HCT116 (cell line): ENCODE measurements around the gene SYDE2. TPM values are rescaled to one million over a fixed set of nuclear protein-coding genes. Genes with fewer than 3 reads are reported as not detected.

Experiments
- ATAC-seq: fragments of 200-7000 bp; cut with Tn5 transposase; 2 replicates; pipeline ENCODE4 v1.9.1; 2020; ENCODE audit warnings: mild to moderate bottlenecking, moderate library complexity
- BruUV-seq: library from RNA; stranded (reverse); fragments of 400-500 nt; replicated peaks from 2 replicates; lab custom pipeline; 2021; lab: Mats Ljungman, UMichigan
- CTCF ChIA-PET: fragments of 300-600 bp; sonication (Branson Sonifier 250); formaldehyde crosslinking; loops from one replicate; lab custom pipeline; 2021; ENCODE audit warnings: antibody characterized with exemption; lab: Charles Lee
- POLR2A ChIA-PET: fragments of 300-600, 350-600 bp; sonication (Branson Sonifier 250); formaldehyde crosslinking; loops from one replicate; lab custom pipeline; 2021; ENCODE audit warnings: antibody characterized with exemption; lab: Charles Lee
- RAD21 ChIA-PET, 2 experiments: fragments of 300-600 bp; sonication (Branson Sonifier 250); formaldehyde crosslinking; loops; one replicate each; lab custom pipeline; 2023; ENCODE audit warnings: low total read pairs in 2 of 2; ENCODE audit not compliant: uncharacterized antibody in 2 of 2, unreplicated experiment in 2 of 2, low non-redundant PET in 1 of 2; lab: Charles Lee
- DNase-seq: peaks from one replicate; pipeline ENCODE4 v3.0.0-alpha.2; 2010; ENCODE audit warnings: low read depth, low spot score
- H2AFZ ChIP-seq: fragments of 200-600 bp; shearing (Covaris generic), sonication (generic); 2 replicates; pipeline ENCODE4 v1.6.1; 2017; ENCODE audit warnings: low read depth, mixed run types, mixed read lengths, antibody characterized with exemption, low read length; ENCODE audit not compliant: poor library complexity, severe bottlenecking
- H3K27ac ChIP-seq: 2 replicates; pipeline ENCODE4 v1.5.1; 2012; ENCODE audit warnings: low read depth, low read length
- H3K27me3 ChIP-seq: fragments of 200-600 bp; sonication (generic); 2 replicates; pipeline ENCODE4 v1.6.1; 2016; ENCODE audit warnings: mixed run types, low read length, mixed read lengths; ENCODE audit not compliant: insufficient read depth
- H3K36me3 ChIP-seq, 2 experiments: fragments of 200-500 bp in 1 of 2; fragments of 200-600 bp in 1 of 2; sonication (Bioruptor generic) in 1 of 2; sonication (generic) in 1 of 2; 2 replicates each; pipeline versions ENCODE4 v1.5.1 to v1.6.1; 2014 to 2016; ENCODE audit warnings: low read length in 2 of 2, inconsistent platforms in 1 of 2, mixed read lengths in 1 of 2, mixed run types in 1 of 2; ENCODE audit not compliant: insufficient read depth in 2 of 2, control insufficient read depth in 1 of 2
- H3K4me1 ChIP-seq, 2 experiments: fragments of 200-600 bp in 1 of 2; sonication (generic) in 1 of 2; 2 replicates each; pipeline versions ENCODE4 v1.5.1 to v1.6.1; 2012 to 2017; ENCODE audit warnings: low read length in 2 of 2, inconsistent platforms in 1 of 2, mild to moderate bottlenecking in 1 of 2, mixed read lengths in 1 of 2, mixed run types in 1 of 2, moderate library complexity in 1 of 2; ENCODE audit not compliant: insufficient read depth in 2 of 2, control insufficient read depth in 1 of 2
- H3K4me2 ChIP-seq: fragments of 200-600 bp; sonication (generic); 2 replicates; pipeline ENCODE4 v1.6.1; 2017; ENCODE audit warnings: mixed run types, low read length, mixed read lengths
- H3K4me3 ChIP-seq, 2 experiments: fragments of 200-600 bp in 1 of 2; sonication (generic) in 1 of 2; replicated peaks in 1 of 2; 2 replicates each; pipeline ENCODE4 v1.5.1; 2011 to 2016; ENCODE audit warnings: low read length in 2 of 2, control low read depth in 1 of 2, low read depth in 1 of 2, mild to moderate bottlenecking in 1 of 2, mixed read lengths in 1 of 2, mixed run types in 1 of 2
- H3K79me2 ChIP-seq: fragments of 200-600 bp; sonication (generic); 2 replicates; pipeline ENCODE4 v1.6.1; 2017; ENCODE audit warnings: mild to moderate bottlenecking, mixed run types, low read length, moderate library complexity, mixed read lengths; ENCODE audit not compliant: insufficient read depth
- H3K9ac ChIP-seq: fragments of 200-600 bp; sonication (generic); 2 replicates; pipeline ENCODE4 v1.6.1; 2016; ENCODE audit warnings: low read length, mixed read lengths
- H3K9me2 ChIP-seq: fragments of 200-600 bp; sonication (generic), shearing (Covaris generic); 2 replicates; pipeline ENCODE4 v1.6.1; 2017; ENCODE audit warnings: mixed run types, mild to moderate bottlenecking, moderate library complexity; ENCODE audit not compliant: insufficient read depth
- H3K9me3 ChIP-seq, 2 experiments: fragments of 200-500 bp in 1 of 2; fragments of 200-600 bp in 1 of 2; sonication (Bioruptor generic) in 1 of 2; sonication (generic) in 1 of 2; 2 replicates each; pipeline ENCODE4 v1.6.1; 2014 to 2017; ENCODE audit warnings: low read length in 2 of 2, mixed read lengths in 2 of 2, inconsistent platforms in 1 of 2, low read depth in 1 of 2, mild to moderate bottlenecking in 1 of 2, mixed run types in 1 of 2, moderate library complexity in 1 of 2; ENCODE audit not compliant: control insufficient read depth in 1 of 2, insufficient read depth in 1 of 2
- H4K20me1 ChIP-seq: fragments of 200-600 bp; sonication (generic), shearing (Covaris generic); 2 replicates; pipeline ENCODE4 v1.6.1; 2017; ENCODE audit warnings: mixed run types, mild to moderate bottlenecking, moderate library complexity; ENCODE audit not compliant: insufficient read depth
- CBX3 ChIP-seq: IDR thresholded peaks from 2 replicates; pipeline ENCODE4 v1.6.1; 2012; ENCODE audit warnings: low read depth
- CEBPB ChIP-seq: IDR thresholded peaks from 2 replicates; pipeline ENCODE4 v1.6.1; 2012; ENCODE audit warnings: low read depth
- EGR1 ChIP-seq: IDR thresholded peaks from 2 replicates; pipeline ENCODE4 v1.6.1; 2012; ENCODE audit warnings: low read depth
- ELF1 ChIP-seq: IDR thresholded peaks from 2 replicates; pipeline ENCODE4 v1.6.1; 2012; ENCODE audit warnings: low read depth, borderline replicate concordance
- EZH2 ChIP-seq: fragments of 200-600 bp; sonication (generic); IDR thresholded peaks from 2 replicates; pipeline ENCODE4 v1.6.1; 2017; ENCODE audit warnings: antibody characterized with exemption, mixed run types
- FOSL1 ChIP-seq: IDR thresholded peaks from 2 replicates; pipeline ENCODE4 v1.6.1; 2012; ENCODE audit warnings: low read depth
- JUND ChIP-seq: IDR thresholded peaks from 2 replicates; pipeline ENCODE4 v1.6.1; 2012
- POLR2A ChIP-seq: IDR thresholded peaks from 2 replicates; pipeline ENCODE4 v1.7.0; 2011; ENCODE audit warnings: borderline replicate concordance; ENCODE audit not compliant: insufficient read depth, insufficient read length; ENCODE audit errors: extremely low read depth
- SIN3A ChIP-seq: IDR thresholded peaks from 2 replicates; pipeline ENCODE4 v1.6.1; 2012; ENCODE audit warnings: low read depth
- SP1 ChIP-seq: IDR thresholded peaks from 2 replicates; pipeline ENCODE4 v1.6.1; 2012; ENCODE audit warnings: low read depth
- SRF ChIP-seq: IDR thresholded peaks from 2 replicates; pipeline ENCODE4 v1.6.1; 2012; ENCODE audit warnings: low read depth
- TCF7L2 ChIP-seq: IDR thresholded peaks from 2 replicates; pipeline ENCODE4 v1.7.0; 2011; ENCODE audit warnings: borderline replicate concordance, inconsistent platforms; ENCODE audit not compliant: insufficient read depth, insufficient read length; ENCODE audit errors: extremely low read depth
- intact Hi-C: fragments of 100-400 bp; cut with micrococcal nuclease; formaldehyde crosslinking; loops from 2 replicates; pipeline ENCODE4 v1.10.0; 2022
- total RNA-seq: library from RNA; stranded (reverse); gene quantifications from one replicate; pipeline ENCODE4 v1.2.1, GENCODE V29; 2021; ENCODE audit not compliant: unreplicated experiment
- TF ChIP-seq, protein P1 (sequence below): IDR thresholded peaks from 2 replicates; pipeline ENCODE4 v1.6.1; 2012
- TF ChIP-seq, protein P2 (sequence below), 3 experiments: fragments of 200-600 bp in 1 of 3; sonication (generic) in 1 of 3; IDR thresholded peaks in 2 of 3; conservative IDR thresholded peaks in 1 of 3; 2 replicates each; pipeline ENCODE4 v1.5.1; 2012 to 2017; ENCODE audit warnings: low read depth in 2 of 3, low read length in 2 of 3, antibody characterized with exemption in 1 of 3, borderline replicate concordance in 1 of 3, control low read depth in 1 of 3, mild to moderate bottlenecking in 1 of 3, mixed read lengths in 1 of 3, mixed run types in 1 of 3, moderate library complexity in 1 of 3; ENCODE audit not compliant: insufficient read depth in 1 of 3

SYDE2 gene
- total RNA-seq, 1 experiment from 2014 or later: 5.3 TPM

DNA sequence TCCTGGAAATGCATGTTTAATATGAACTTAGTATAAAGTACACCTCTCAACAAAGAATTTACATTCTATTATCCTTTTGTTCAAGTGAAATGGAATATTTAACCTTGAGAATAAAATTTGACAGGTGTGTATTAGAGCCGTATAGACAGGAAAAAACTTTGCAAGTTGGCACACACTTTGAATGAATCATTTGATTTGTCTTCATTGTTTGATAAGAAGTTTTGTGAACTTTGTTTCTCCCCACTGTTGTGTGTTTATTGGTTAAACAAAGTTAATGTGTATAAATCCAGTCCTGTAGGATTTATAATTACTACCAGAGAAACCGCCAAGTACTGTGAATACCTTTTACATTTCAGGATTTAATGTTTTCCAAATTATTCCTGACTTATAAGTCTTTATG lies 2.0 kb downstream of the SYDE2 start:
- intact Hi-C loops: no loop called here
- no peak for TF ChIP-seq SIN3A
- no peak for TF ChIP-seq SRF
- no peak for TF ChIP-seq TCF7L2
- TF ChIP-seq FOSL1: no peak
- TF ChIP-seq, protein P1, sequence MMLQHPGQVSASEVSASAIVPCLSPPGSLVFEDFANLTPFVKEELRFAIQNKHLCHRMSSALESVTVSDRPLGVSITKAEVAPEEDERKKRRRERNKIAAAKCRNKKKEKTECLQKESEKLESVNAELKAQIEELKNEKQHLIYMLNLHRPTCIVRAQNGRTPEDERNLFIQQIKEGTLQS: no peak
- no peak for TF ChIP-seq SP1
- no peak for TF ChIP-seq EGR1
- no peak for TF ChIP-seq EZH2
- no peak for TF ChIP-seq CEBPB
- no peak for TF ChIP-seq JUND
- no peak for TF ChIP-seq POLR2A
- TF ChIP-seq, protein P2, sequence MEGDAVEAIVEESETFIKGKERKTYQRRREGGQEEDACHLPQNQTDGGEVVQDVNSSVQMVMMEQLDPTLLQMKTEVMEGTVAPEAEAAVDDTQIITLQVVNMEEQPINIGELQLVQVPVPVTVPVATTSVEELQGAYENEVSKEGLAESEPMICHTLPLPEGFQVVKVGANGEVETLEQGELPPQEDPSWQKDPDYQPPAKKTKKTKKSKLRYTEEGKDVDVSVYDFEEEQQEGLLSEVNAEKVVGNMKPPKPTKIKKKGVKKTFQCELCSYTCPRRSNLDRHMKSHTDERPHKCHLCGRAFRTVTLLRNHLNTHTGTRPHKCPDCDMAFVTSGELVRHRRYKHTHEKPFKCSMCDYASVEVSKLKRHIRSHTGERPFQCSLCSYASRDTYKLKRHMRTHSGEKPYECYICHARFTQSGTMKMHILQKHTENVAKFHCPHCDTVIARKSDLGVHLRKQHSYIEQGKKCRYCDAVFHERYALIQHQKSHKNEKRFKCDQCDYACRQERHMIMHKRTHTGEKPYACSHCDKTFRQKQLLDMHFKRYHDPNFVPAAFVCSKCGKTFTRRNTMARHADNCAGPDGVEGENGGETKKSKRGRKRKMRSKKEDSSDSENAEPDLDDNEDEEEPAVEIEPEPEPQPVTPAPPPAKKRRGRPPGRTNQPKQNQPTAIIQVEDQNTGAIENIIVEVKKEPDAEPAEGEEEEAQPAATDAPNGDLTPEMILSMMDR (IDR thresholded peaks at IDR 0.05 in 2 of 3, conservative IDR thresholded peaks at IDR 0.05 in 1 of 3; ENCODE audit: borderline replicate concordance in 1 of 3, insufficient read depth in 1 of 3, low read depth in 2 of 3, low read length in 2 of 3): no peak
- TF ChIP-seq ELF1: no peak
- TF ChIP-seq CBX3: no peak
- no peak for ATAC-seq
- H3K9me3 ChIP-seq: no peaks in the 10 kb centered on the region
- CTCF ChIA-PET: no interaction called here
- POLR2A ChIA-PET: no interaction called here
- no peaks in the 10 kb centered on the region for H4K20me1 ChIP-seq
- H3K27ac ChIP-seq: no peak overlapping the region
- RAD21 ChIA-PET: no interaction called here
- no peak overlapping the region for H3K4me3 ChIP-seq
- no peak overlapping the region for H3K9ac ChIP-seq
- no peaks in the 10 kb centered on the region for H3K36me3 ChIP-seq
- H3K27me3 ChIP-seq: no peaks in the 10 kb centered on the region
- peaks cover 6 to 16% of the 10 kb centered on the region in 2 experiments for H3K4me1 ChIP-seq
- H3K9me2 ChIP-seq: no peaks in the 10 kb centered on the region
- DNase-seq: no peak
- peaks cover 5% of the 10 kb centered on the region for H3K79me2 ChIP-seq
- H2AFZ ChIP-seq: no peak overlapping the region
- no TSS peak for BruUV-seq
- no peak overlapping the region for H3K4me2 ChIP-seq
